Activated gamma-delta T cell treated with anti-CD3 and anti-CD28 coated beads, Interleukin-2, amount 50 U/mL, for 16 hours (primary cell): ENCODE measurements around the gene CCL22.
A peak's percentile ranks its signal among the peaks of the same experiment; 100 is the strongest.

Source experiments
- DNase-seq: peaks from one replicate; pipeline ENCODE4 v3.0.0-alpha.2; 2020; ENCODE audit warnings: low read depth

Gene CCL22

GRCh38 chr16:57376313-57376818 lies 17.8 kb downstream of the CCL22 start:
- DNase-seq, result no peak

DNA sequence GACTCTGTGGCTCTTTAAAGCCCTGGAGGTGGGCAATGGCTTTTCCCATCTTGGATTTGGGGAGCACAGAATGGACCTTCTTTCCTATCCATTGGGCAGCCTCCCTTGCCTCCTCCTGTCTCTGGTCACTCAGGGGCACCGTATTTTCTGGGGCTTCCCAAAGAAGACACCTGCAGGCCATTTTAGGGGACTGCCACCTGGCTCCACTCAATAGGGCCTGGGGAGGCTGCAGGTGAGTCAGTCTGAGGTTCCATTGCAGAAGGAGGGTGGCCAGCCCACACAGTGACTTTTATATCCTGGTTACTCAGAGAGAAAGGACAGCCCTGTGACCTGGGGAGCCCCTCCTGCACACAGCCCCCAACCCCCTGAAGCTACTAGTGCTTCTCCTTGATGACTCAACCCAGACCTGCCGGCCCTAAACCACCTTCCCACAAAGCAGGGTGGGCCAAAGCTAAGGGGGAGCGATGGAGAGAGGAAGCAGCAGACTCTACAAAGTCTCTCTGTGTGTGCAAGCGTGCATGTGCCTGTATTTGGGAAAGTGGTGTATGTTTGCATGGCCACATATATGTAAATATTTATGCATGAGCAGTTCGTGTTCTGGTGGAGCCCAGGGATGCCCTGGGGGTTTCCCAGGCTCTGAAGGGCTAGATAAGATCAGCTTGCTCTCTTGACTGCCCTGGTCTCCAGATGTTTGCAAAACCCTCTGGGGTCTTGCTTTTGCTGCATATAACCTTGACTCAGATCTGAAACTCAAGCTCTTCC lies 18.7 kb downstream of the CCL22 start:
- DNase-seq, result peak; percentile 21

GRCh38 chr16:57379579-57379978 lies 21.0 kb downstream of the CCL22 start:
- no peak for DNase-seq

GRCh38 chr16:57380671-57381462 lies 22.3 kb downstream of the CCL22 start:
- DNase-seq, result no peak

DNA sequence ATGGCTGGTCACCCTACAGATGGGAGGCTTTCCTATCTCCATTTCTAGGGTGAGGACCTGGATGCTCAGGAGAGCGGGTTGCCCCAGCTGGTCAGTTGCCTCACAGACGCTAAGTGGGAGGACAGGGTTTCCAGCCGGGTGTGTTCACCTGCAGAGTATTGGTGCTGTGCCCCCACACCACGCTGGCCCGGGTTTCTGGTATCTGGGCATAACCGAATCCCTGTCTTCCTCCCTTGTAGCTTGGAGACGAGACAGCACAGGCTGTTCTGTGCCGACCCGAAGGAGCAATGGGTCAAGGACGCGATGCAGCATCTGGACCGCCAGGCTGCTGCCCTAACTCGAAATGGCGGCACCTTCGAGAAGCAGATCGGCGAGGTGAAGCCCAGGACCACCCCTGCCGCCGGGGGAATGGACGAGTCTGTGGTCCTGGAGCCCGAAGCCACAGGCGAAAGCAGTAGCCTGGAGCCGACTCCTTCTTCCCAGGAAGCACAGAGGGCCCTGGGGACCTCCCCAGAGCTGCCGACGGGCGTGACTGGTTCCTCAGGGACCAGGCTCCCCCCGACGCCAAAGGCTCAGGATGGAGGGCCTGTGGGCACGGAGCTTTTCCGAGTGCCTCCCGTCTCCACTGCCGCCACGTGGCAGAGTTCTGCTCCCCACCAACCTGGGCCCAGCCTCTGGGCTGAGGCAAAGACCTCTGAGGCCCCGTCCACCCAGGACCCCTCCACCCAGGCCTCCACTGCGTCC lies 23.4 kb downstream of the CCL22 start:
- no peak for DNase-seq

DNA sequence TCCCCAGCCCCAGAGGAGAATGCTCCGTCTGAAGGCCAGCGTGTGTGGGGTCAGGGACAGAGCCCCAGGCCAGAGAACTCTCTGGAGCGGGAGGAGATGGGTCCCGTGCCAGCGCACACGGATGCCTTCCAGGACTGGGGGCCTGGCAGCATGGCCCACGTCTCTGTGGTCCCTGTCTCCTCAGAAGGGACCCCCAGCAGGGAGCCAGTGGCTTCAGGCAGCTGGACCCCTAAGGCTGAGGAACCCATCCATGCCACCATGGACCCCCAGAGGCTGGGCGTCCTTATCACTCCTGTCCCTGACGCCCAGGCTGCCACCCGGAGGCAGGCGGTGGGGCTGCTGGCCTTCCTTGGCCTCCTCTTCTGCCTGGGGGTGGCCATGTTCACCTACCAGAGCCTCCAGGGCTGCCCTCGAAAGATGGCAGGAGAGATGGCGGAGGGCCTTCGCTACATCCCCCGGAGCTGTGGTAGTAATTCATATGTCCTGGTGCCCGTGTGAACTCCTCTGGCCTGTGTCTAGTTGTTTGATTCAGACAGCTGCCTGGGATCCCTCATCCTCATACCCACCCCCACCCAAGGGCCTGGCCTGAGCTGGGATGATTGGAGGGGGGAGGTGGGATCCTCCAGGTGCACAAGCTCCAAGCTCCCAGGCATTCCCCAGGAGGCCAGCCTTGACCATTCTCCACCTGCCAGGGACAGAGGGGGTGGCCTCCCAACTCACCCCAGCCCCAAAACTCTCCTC lies 24.1 kb downstream of the CCL22 start:
- DNase-seq, result no peak

- no peak for DNase-seq
Measured at GRCh38 chr16:57383276-57384247, 25.0 kb downstream of the CCL22 start.

DNA sequence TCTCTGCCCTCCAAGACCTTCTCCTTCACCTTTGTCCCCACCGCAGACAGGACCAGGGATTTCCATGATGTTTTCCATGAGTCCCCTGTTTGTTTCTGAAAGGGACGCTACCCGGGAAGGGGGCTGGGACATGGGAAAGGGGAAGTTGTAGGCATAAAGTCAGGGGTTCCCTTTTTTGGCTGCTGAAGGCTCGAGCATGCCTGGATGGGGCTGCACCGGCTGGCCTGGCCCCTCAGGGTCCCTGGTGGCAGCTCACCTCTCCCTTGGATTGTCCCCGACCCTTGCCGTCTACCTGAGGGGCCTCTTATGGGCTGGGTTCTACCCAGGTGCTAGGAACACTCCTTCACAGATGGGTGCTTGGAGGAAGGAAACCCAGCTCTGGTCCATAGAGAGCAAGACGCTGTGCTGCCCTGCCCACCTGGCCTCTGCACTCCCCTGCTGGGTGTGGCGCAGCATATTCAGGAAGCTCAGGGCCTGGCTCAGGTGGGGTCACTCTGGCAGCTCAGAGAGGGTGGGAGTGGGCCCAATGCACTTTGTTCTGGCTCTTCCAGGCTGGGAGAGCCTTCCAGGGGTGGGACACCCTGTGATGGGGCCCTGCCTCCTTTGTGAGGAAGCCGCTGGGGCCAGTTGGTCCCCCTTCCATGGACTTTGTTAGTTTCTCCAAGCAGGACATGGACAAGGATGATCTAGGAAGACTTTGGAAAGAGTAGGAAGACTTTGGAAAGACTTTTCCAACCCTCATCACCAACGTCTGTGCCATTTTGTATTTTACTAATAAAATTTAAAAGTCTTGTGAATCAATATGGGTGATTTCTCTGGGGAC lies 25.9 kb downstream of the CCL22 start:
- DNase-seq, result no peak

DNA sequence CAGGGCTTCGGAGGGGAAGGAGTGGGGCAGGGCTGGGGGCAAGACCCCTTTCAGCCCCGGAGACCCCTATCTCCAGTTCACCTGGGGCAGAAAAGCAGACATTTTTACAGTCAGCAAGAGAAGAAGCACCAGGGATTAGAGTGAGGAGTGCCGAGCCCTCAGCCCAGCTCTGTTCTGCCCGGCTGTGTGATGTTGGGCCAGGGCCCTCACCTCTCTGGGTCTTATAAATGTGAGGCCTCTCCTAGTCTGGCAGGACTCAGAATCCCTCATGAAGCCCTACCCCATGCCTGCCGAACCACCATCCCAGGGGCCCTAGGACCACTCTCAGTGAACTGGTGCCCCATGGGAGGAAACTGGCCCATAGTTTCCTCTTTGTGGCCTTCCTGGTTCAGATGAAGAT lies 26.5 kb downstream of the CCL22 start:
- DNase-seq, result no peak

GRCh38 chr16:57386381-57386951 lies 27.9 kb downstream of the CCL22 start:
- no peak for DNase-seq

- no peak for DNase-seq
Measured at GRCh38 chr16:57387598-57388354, 29.2 kb downstream of the CCL22 start.

DNA sequence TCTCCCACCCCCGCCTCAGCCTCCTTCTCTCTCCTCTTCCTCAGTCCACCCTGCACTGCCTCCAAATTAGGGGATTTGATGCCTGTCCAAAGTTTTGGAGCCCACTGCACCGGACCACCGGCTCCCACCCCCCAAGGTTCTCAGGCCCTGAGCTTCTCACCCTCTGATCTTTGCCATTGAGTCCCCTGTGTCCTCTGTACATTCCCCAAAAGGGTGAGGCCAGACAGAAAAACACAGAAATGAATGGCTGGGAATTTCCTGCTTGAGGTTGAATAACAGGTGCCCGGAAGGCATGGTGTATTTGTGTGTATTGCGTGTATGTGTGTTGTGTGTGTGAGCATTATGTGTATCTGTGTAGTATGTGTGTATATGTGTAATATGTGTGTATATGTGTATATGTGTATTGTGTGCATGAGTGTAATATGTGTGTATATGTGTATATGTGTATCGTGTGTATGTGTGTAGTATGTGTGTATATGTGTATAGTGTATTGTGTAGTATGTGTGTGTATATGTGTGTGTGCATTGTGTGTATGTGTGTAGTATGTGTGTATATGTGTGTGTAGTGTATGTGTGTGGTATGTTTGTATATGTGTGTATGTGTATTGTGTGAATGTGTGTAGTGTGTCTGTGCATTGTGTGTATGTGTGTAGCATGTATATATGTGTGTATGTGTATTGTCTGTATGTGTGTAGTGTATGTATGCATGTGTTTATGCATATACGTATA lies 29.9 kb downstream of the CCL22 start:
- no peak for DNase-seq

DNA sequence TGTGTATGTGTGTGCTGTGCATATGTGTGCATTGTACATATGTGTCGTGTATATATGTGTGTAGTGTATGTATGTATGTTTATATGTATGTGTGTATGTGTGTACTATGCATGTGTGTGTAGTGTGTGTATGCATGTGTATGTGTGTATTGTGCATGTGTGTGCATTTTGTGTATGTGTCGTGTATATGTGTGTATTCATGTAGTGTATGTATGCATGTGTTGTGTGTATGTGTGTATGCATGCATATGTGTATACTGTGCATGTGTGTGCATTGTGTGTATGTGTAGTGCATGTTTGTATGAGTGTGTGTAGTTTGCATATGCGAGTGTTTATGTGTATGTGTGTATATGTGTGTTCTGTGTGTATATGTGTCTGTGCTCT lies 30.5 kb downstream of the CCL22 start:
- DNase-seq, result no peak

GRCh38 chr16:57390636-57391295 lies 32.2 kb downstream of the CCL22 start:
- DNase-seq, result no peak

DNA sequence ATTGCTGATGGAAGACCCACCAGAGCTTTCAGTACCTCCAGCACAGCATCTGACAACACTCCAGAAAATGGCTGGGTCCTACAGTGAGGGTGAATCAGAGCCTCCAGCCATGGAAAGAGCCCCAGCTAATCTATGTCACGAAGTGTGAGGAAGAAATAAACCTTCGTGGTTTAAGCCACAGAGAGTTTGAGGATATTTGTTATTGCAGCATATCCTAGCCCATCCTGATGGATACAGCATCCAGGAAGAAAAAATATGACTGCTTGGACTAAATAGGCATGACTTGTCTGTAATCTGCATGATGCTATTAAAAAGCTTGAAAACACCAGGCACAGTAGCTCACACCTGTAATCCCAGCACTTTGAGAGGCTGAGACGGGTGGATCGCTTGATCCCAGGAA lies 32.7 kb downstream of the CCL22 start:
- no peak for DNase-seq

DNA sequence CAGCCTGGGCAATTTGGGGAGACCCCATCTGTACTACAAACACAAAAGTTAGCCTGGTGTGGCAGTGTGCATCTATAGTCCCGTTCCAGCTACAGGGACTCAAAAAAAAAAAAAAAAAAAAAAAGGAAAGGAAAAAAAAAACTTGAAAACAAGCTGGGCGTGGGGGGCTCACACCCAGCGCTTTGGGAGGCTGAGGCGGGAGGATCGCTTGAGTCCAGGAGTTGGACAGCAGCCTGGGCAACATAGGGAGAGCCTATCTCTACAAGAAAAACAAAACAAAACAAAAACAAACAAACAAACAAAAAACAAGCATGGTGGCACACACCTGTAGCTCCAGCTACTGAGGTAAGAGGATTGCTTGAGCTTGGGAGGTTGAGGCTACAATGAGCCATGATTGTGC lies 33.1 kb downstream of the CCL22 start:
- no peak for DNase-seq

DNA sequence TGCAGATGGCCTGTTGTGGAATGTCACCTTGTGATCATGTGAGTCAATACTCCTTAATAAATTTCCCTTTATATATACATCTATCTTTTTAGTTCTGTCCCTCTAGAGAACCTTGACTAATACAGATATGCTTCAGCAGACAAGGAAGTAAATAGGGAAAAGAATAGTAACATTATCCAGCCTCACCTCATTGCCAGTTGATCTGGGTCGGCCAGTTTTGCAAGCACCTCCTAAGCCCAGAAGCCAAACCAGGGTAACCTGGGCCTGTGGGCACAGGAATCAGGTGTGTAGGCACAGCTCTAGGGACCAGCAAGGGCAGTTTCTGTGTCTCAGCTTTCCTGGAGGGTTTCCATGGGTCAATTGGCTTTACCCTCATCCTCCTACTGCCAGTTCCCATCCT lies 34.1 kb downstream of the CCL22 start:
- no peak for DNase-seq

- no peak for DNase-seq
Measured at GRCh38 chr16:57394444-57394843, 35.9 kb downstream of the CCL22 start.
